Lower leg skin (tissue), 4 donors: ENCODE data around the gene IP6K3. TPM values are rescaled to one million over a fixed set of nuclear protein-coding genes. Genes with fewer than 3 reads are reported as not detected.

ENCODE experiments used
- DNase-seq, 2 donors: peaks; one replicate each; pipeline ENCODE4 v3.0.0-alpha.2; 2019; ENCODE audit warnings: low spot score in 2 of 2
- H3K4me3 ChIP-seq: fragments of 200-600 bp; sonication (generic); 2 replicates; pipeline ENCODE4 v1.5.1; 2017; ENCODE audit warnings: mild to moderate bottlenecking, low read depth; ENCODE audit not compliant: poor library complexity, severe bottlenecking
- CTCF ChIP-seq, 3 donors: fragments of 450-650 bp; IDR thresholded peaks; one replicate each; pipeline ENCODE4 v1.5.1; 2016; ENCODE audit warnings: antibody characterized with exemption in 3 of 3, mild to moderate bottlenecking in 3 of 3, moderate library complexity in 2 of 3
- POLR2A ChIP-seq, 2 donors: fragments of 450-650 bp; IDR thresholded peaks; one replicate each; pipeline ENCODE4 v1.6.1; 2016 to 2017; ENCODE audit warnings: antibody characterized with exemption in 2 of 2, mild to moderate bottlenecking in 1 of 2, moderate library complexity in 1 of 2
- WGBS, 2 donors: methylation state at CpG; one replicate each; pipeline ENCODE4 v1.1.5; 2018; 5-methylcytosine and 5-hydroxymethylcytosine counted together
- intact Hi-C: fragments of 100-400 bp; cut with DNase I; formaldehyde crosslinking; loops from one replicate; pipeline ENCODE4 v1.15.0; 2023; ENCODE audit warnings: low total_unique reads
- total RNA-seq, 4 donors: library from RNA; depleted of rRNA; stranded (reverse); fragments of >200 nt; gene quantifications; one replicate each; pipeline ENCODE4 v1.1.0, GENCODE V29; 2016

IP6K3 gene
- total RNA-seq = under 1 TPM in 1 of 4 donors, not detected in 3; 0.45 TPM

- TF ChIP-seq CTCF (IDR thresholded peaks at IDR 0.05) (no peak), POLR2A (IDR thresholded peaks at IDR 0.05) (no peak)
- intact Hi-C loops = loop anchor here (10.0 kb wide), 1 partner anchor 408 kb away; no protein-coding TSS in a partner anchor
- 61 to 72% methylated on average over 5 to 10 of the region's 10 CpGs for WGBS, 2 donors
- DNase-seq = no peak
- H3K4me3 ChIP-seq = no peak within 1 kb of the TSS
Observed at GRCh38 chr6:33746651-33747100, at the start of gene IP6K3. Gene IP6K3 (minus strand): TSS chr6:33746905. CDS start chr6:33735476, 11,429 bp downstream.

GRCh38 chr6:33794910-33795623, 48.4 kb upstream of the IP6K3 start:
- DNase-seq = no peak
- TF ChIP-seq POLR2A (IDR thresholded peaks at IDR 0.05) = no peak
- TF ChIP-seq CTCF (IDR thresholded peaks at IDR 0.05) = no peak
- H3K4me3 ChIP-seq = no peak overlapping the region
- 53 to 59% methylated on average over 14 of the region's 14 CpGs for WGBS, 2 donors
- intact Hi-C loops = no loop called here

GRCh38 chr6:33792981-33793380, 46.3 kb upstream of the IP6K3 start:
- H3K4me3 ChIP-seq = no peak overlapping the region
- WGBS, 2 donors = 68 to 69% methylated on average over 10 of the region's 10 CpGs
- TF ChIP-seq CTCF (IDR thresholded peaks at IDR 0.05) = no peak
- TF ChIP-seq POLR2A (IDR thresholded peaks at IDR 0.05) = no peak
- DNase-seq = no peak
- intact Hi-C loops = no loop called here

GRCh38 chr6:33791620-33792019, 44.9 kb upstream of the IP6K3 start:
- TF ChIP-seq POLR2A (IDR thresholded peaks at IDR 0.05) (no peak), CTCF (IDR thresholded peaks at IDR 0.05) (no peak)
- no peak for DNase-seq
- H3K4me3 ChIP-seq = no peak overlapping the region
- 71 to 76% methylated on average over 7 of the region's 7 CpGs for WGBS, 2 donors
- intact Hi-C loops = no loop called here

- DNase-seq = no peak
- no peak overlapping the region for H3K4me3 ChIP-seq
- intact Hi-C loops = no loop called here
- 95 to 97% methylated on average over 5 of the region's 5 CpGs for WGBS, 2 donors
- no peak for TF ChIP-seq CTCF (IDR thresholded peaks at IDR 0.05)
- TF ChIP-seq POLR2A (IDR thresholded peaks at IDR 0.05) = no peak
Observed at GRCh38 chr6:33790910-33791309, 44.2 kb upstream of the IP6K3 start.
